Endometrial microvascular endothelial cells (primary cell): ENCODE results near the gene CDK11B. TPM values are rescaled to one million over a fixed set of nuclear protein-coding genes. Genes with fewer than 3 reads are reported as not detected.

Source experiments
- in situ Hi-C: cut with HindIII; loops from 2 replicates; pipeline ENCODE4 v1.10.0; 2017; ENCODE audit warnings: low sequenced_read_pairs, low pct_unique_long_range_greater_than_20kb; ENCODE audit errors: inconsistent ontology term
- total RNA-seq: library from RNA; depleted of rRNA; stranded (reverse); fragments of >200 nt; gene quantifications from one replicate; pipeline ENCODE4 v1.2.3, GENCODE V29; 2015; ENCODE audit errors: inconsistent ontology term

The CDK11B gene
- total RNA-seq, 1 donor from 2014 or later = 17.7 TPM

DNA sequence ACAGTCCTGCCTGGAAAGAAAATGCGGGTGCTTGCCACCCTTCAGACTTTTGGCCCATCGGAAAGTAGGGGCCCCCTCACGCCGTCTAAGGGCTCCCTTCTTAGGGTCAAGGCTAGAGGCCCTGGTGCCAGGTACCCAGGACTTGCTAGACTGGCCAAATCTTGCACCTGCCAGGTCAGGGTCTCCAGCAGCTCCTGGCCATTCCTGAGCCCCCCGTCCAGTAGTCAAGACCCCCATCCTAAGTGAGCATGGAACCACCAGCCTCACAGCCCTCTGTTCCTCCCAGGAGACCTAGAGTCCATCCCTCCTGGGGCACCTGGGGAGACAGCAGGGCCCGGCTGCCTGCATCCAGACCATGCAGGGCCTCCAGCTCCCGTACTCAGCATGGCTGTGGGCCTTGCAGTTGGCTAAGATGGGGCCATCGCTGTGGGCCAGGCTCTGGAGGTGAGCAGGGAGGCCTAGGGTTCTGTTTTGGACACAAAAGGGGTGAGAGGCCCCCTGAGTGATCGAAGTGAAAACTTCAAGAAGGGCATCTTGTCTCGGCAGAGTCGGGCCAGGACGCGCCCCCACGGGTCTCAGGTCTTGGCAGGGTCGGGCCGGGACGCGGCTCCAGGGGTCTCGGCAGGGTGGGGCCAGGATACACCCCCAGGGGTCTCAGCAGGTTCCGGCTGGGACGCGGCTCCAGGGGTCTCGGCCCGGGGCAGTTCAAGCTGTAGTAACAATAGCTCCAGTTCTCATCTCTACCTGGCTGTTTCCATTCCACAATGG is 64.8 kb downstream of the CDK11B start:
- in situ Hi-C loops = no loop called here

- in situ Hi-C loops = no loop called here
These were observed 67.4 kb downstream of the CDK11B start for GRCh38 chr1:1591452-1591851.

Other genes starting within 250 kb of the CDK11B start
- 2.0 TPM for gene ANKRD65, start 237.7 kb downstream of the CDK11B start, total RNA-seq
- gene VWA1, start 223.3 kb downstream of the CDK11B start, total RNA-seq = 27.5 TPM
- under 0.01 TPM for gene ATAD3C, start 209.3 kb downstream of the CDK11B start, total RNA-seq
- 34.4 TPM for gene ATAD3B, start 187.2 kb downstream of the CDK11B start, total RNA-seq
- gene ATAD3A, start 146.8 kb downstream of the CDK11B start, total RNA-seq = 67.8 TPM
- 1.0 TPM for gene TMEM240, start 118.4 kb downstream of the CDK11B start, total RNA-seq
- gene SSU72, start 84.1 kb downstream of the CDK11B start, total RNA-seq = 95.1 TPM
- 1.0 TPM for gene FNDC10, start 58.9 kb downstream of the CDK11B start, total RNA-seq
- 7.4 TPM for gene MIB2, start 43.5 kb downstream of the CDK11B start, total RNA-seq
- not detected for gene MMP23B, start 26.8 kb downstream of the CDK11B start, total RNA-seq
- 23.0 TPM for gene SLC35E2B, start 33.8 kb upstream of the CDK11B start, total RNA-seq
- 6.9 TPM for gene CDK11A, start 65.4 kb upstream of the CDK11B start, total RNA-seq
- gene NADK, start 119.5 kb upstream of the CDK11B start, total RNA-seq = 78.4 TPM
- 184 TPM for gene GNB1, start 232.1 kb upstream of the CDK11B start, total RNA-seq